GM21447 (cell line): ENCODE measurements around the gene STX1A.
"Not testable (repeated sequence)": the region's sequence is repeated elsewhere in the genome, so short reads cannot be mapped to it uniquely, and the experiment has no call there.

Source experiments
- ATAC-seq: cut with Tn5 transposase; IDR thresholded peaks from one replicate; pipeline ENCODE4 v1.9.1; 2021; ENCODE audit not compliant: unreplicated experiment

The STX1A gene

GRCh38 chr7:73655309-73655708 is 64.2 kb downstream of the STX1A start:
- ATAC-seq: not testable (repeated sequence)

GRCh38 chr7:73652541-73652949 is 66.9 kb downstream of the STX1A start:
- ATAC-seq: no peak

GRCh38 chr7:73650524-73650923 is 68.9 kb downstream of the STX1A start:
- no peak for ATAC-seq

DNA sequence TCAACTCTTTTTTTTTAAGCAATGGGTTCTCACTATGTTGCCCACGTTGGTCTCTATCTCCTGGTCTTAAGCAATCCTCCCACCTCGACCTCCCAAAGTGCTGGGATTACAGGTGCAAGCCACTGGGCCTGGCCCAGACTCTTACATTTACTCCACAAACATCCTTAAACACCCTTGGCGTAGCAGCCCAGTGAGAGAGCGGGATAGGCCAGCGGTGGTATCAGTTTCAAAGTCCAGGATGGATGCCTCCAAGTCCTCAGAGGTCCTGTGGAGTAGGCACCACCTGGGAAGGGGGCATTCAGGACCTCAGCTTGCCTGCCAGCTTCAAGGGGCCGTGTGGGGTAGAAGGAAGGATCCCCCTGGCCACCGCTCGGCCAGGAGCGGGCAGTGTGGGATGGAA is 69.9 kb downstream of the STX1A start:
- no peak for ATAC-seq
